WTC11 (cell line): ENCODE data around the gene ZNF516. TPM values are rescaled to one million over a fixed set of nuclear protein-coding genes. Genes with fewer than 3 reads are reported as not detected.
A peak's percentile ranks its signal among the peaks of the same experiment; 100 is the strongest.

Source experiments
- ATAC-seq: fragments of 200-7000 bp; cut with Tn5 transposase; 2 replicates; pipeline ENCODE4 v1.10.0; 2021; ENCODE audit warnings: mild to moderate bottlenecking, moderate library complexity
- CTCF ChIA-PET: fragments of 300-600 bp; sonication (Branson Sonifier 250); formaldehyde crosslinking; loops from one replicate; lab custom pipeline; 2021; ENCODE audit warnings: antibody characterized with exemption; lab: Charles Lee
- POLR2A ChIA-PET: fragments of 350-600 bp; sonication (Branson Sonifier 250); formaldehyde crosslinking; loops from one replicate; lab custom pipeline; 2021; ENCODE audit warnings: antibody characterized with exemption; lab: Charles Lee
- DNase-seq: peaks from one replicate; pipeline ENCODE4 v3.0.0; 2021; ENCODE audit warnings: low spot score
- H3K27ac Mint-ChIP-seq: 2 replicates; pipeline ENCODE4 v1.8.0; 2021; ENCODE audit warnings: mixed read lengths
- H3K27me3 Mint-ChIP-seq: 2 replicates; pipeline ENCODE4 v1.8.0; 2021; ENCODE audit warnings: low read depth, mild to moderate bottlenecking, moderate library complexity, mixed read lengths
- H3K36me3 Mint-ChIP-seq: 2 replicates; pipeline ENCODE4 v1.8.0; 2021; ENCODE audit warnings: mixed read lengths
- H3K4me1 Mint-ChIP-seq: 2 replicates; pipeline ENCODE4 v1.8.0; 2022; ENCODE audit warnings: mixed read lengths
- H3K4me3 Mint-ChIP-seq: 2 replicates; pipeline ENCODE4 v1.8.0; 2021; ENCODE audit warnings: mild to moderate bottlenecking, moderate library complexity, mixed read lengths
- H3K9me3 Mint-ChIP-seq: 2 replicates; pipeline ENCODE4 v1.8.0; 2021; ENCODE audit warnings: mixed read lengths
- CREB1 ChIP-seq: sonication (generic); formaldehyde crosslinking; IDR thresholded peaks from 2 replicates; pipeline ENCODE4 v1.8.0; 2023; ENCODE audit warnings: mild to moderate bottlenecking, missing genetic modification reagents
- E2F5 ChIP-seq: sonication (generic); formaldehyde crosslinking; IDR thresholded peaks from 2 replicates; pipeline ENCODE4 v1.8.1; 2022; ENCODE audit warnings: mild to moderate bottlenecking, moderate library complexity, missing genetic modification reagents
- ERG ChIP-seq: fragments of 250-450 bp; sonication (Bioruptor Pico); IDR thresholded peaks from 2 replicates; pipeline ENCODE4 v1.8.0; 2021; ENCODE audit warnings: mild to moderate bottlenecking
- FOXP4 ChIP-seq: sonication (generic); formaldehyde crosslinking; IDR thresholded peaks from 2 replicates; pipeline ENCODE4 v1.8.0; 2022; ENCODE audit warnings: mild to moderate bottlenecking, missing genetic modification reagents
- GABPB1 ChIP-seq: sonication (generic); formaldehyde crosslinking; IDR thresholded peaks from 2 replicates; pipeline ENCODE4 v1.8.1; 2023; ENCODE audit warnings: mild to moderate bottlenecking, missing genetic modification reagents
- JUN ChIP-seq: sonication (generic); formaldehyde crosslinking; IDR thresholded peaks from 2 replicates; pipeline ENCODE4 v1.8.0; 2023; ENCODE audit warnings: mild to moderate bottlenecking, missing genetic modification reagents
- KAT7 ChIP-seq: sonication (generic); formaldehyde crosslinking; IDR thresholded peaks from 2 replicates; pipeline ENCODE4 v1.8.1; 2023; ENCODE audit warnings: missing genetic modification reagents, mild to moderate bottlenecking, borderline replicate concordance
- MYBL2 ChIP-seq: sonication (generic); formaldehyde crosslinking; IDR thresholded peaks from 2 replicates; pipeline ENCODE4 v1.8.1; 2023; ENCODE audit warnings: mild to moderate bottlenecking, moderate library complexity, missing genetic modification reagents
- NR3C1 ChIP-seq: sonication (generic); formaldehyde crosslinking; conservative IDR thresholded peaks from 2 replicates; pipeline ENCODE4 v1.8.1; 2023; ENCODE audit warnings: low read depth, mild to moderate bottlenecking, missing genetic modification reagents
- OVOL2 ChIP-seq: fragments of 250-450 bp; sonication (Bioruptor Pico); IDR thresholded peaks from 2 replicates; pipeline ENCODE4 v1.9.0; 2021; ENCODE audit warnings: mild to moderate bottlenecking, borderline replicate concordance
- PRDM15 ChIP-seq: sonication (generic); formaldehyde crosslinking; IDR thresholded peaks from 2 replicates; pipeline ENCODE4 v1.8.0; 2022; ENCODE audit warnings: missing genetic modification reagents
- RELA ChIP-seq: sonication (generic); formaldehyde crosslinking; IDR thresholded peaks from 2 replicates; pipeline ENCODE4 v1.8.1; 2022; ENCODE audit warnings: missing genetic modification reagents, mild to moderate bottlenecking, borderline replicate concordance
- TEAD1 ChIP-seq: sonication (generic); formaldehyde crosslinking; IDR thresholded peaks from 2 replicates; pipeline ENCODE4 v1.8.0; 2022; ENCODE audit warnings: mild to moderate bottlenecking, missing genetic modification reagents
- ZMAT4 ChIP-seq: fragments of 250-450 bp; sonication (Bioruptor Pico); IDR thresholded peaks from 2 replicates; pipeline ENCODE4 v1.9.0; 2021; ENCODE audit warnings: mild to moderate bottlenecking
- ZNF121 ChIP-seq: sonication (generic); formaldehyde crosslinking; IDR thresholded peaks from 2 replicates; pipeline ENCODE4 v1.8.0; 2023; ENCODE audit warnings: missing genetic modification reagents
- ZNF138 ChIP-seq: sonication (generic); formaldehyde crosslinking; conservative IDR thresholded peaks from 2 replicates; pipeline ENCODE4 v1.8.1; 2022; ENCODE audit warnings: mild to moderate bottlenecking, moderate library complexity, missing genetic modification reagents
- ZNF396 ChIP-seq: fragments of 250-450 bp; sonication (Bioruptor Pico); IDR thresholded peaks from 2 replicates; pipeline ENCODE4 v1.8.0; 2021; ENCODE audit warnings: mild to moderate bottlenecking, moderate library complexity, borderline replicate concordance
- total RNA-seq: library from RNA; stranded (reverse); gene quantifications from 3 replicates; pipeline ENCODE4 v1.2.3, GENCODE V29; 2021

Gene ZNF516
- total RNA-seq, 1 experiment from 2014 or later = 58.6 TPM

- Mint-ChIP-seq H3K4me3 (no peak overlapping the region), H3K36me3 (peaks cover 13% of the 10 kb centered on the region; the same call in 1 of the 2 replicates), H3K4me1 (peaks cover 23% of the 10 kb centered on the region), H3K9me3 (peaks cover 8% of the 10 kb centered on the region), H3K27ac (no peak overlapping the region), H3K27me3 (no peaks in the 10 kb centered on the region; the same call in 1 of the 2 replicates)
- POLR2A ChIA-PET = no interaction called here
- peak; percentile 26 for ATAC-seq
- no peak for DNase-seq
- CTCF ChIA-PET = interaction anchor here (1.6 kb wide), 1 partner anchor 14 kb away, joined by 6 read pairs; no protein-coding TSS in a partner anchor
- TF ChIP-seq ZNF121 (CRISPR knock-in tag) = no peak
- TF ChIP-seq PRDM15 = peak; percentile 25; the same call in 1 of the 2 replicates
These were observed 82.8 kb downstream of the ZNF516 start for GRCh38 chr18:76412010-76412817.

GRCh38 chr18:76410660-76411417 lies 84.2 kb downstream of the ZNF516 start:
- H3K9me3 Mint-ChIP-seq = peaks cover 8% of the 10 kb centered on the region
- CTCF ChIA-PET = interaction anchor here (1.3 to 1.4 kb wide), 2 partner anchors 247 to 299 kb away, joined by 3 to 4 read pairs; no protein-coding TSS in a partner anchor
- no peak overlapping the region for H3K27ac Mint-ChIP-seq
- H3K36me3 Mint-ChIP-seq = peaks cover 13% of the 10 kb centered on the region; the same call in 1 of the 2 replicates
- POLR2A ChIA-PET = no interaction called here
- H3K4me1 Mint-ChIP-seq = peaks cover 17% of the 10 kb centered on the region
- TF ChIP-seq KAT7 (no peak), ZMAT4 (CRISPR knock-in tag) (no peak), NR3C1 (CRISPR knock-in tag) (no peak), FOXP4 (CRISPR knock-in tag) (no peak), OVOL2 (CRISPR knock-in tag) (no peak)
- H3K4me3 Mint-ChIP-seq = no peak overlapping the region
- DNase-seq (no peak), ATAC-seq (no peak)
- no peaks in the 10 kb centered on the region; the same call in 1 of the 2 replicates for H3K27me3 Mint-ChIP-seq

- H3K4me1 Mint-ChIP-seq = peaks cover 17% of the 10 kb centered on the region
- ATAC-seq = no peak
- no peaks in the 10 kb centered on the region; the same call in 1 of the 2 replicates for H3K27me3 Mint-ChIP-seq
- peaks cover 8% of the 10 kb centered on the region for H3K9me3 Mint-ChIP-seq
- peaks cover 13% of the 10 kb centered on the region; the same call in 1 of the 2 replicates for H3K36me3 Mint-ChIP-seq
- H3K4me3 Mint-ChIP-seq = no peak overlapping the region
- peak overlapping the region; percentile 13; the same call in 1 of the 2 replicates for H3K27ac Mint-ChIP-seq
- CTCF ChIA-PET = interaction anchor here (0.8 to 1.4 kb wide), 3 partner anchors 248 to 299 kb away, joined by 3 to 4 read pairs (median 3); no protein-coding TSS in a partner anchor
- no peak for DNase-seq
- POLR2A ChIA-PET = no interaction called here
- no peak for TF ChIP-seq ZNF138 (CRISPR knock-in tag)
- TF ChIP-seq TEAD1 (CRISPR knock-in tag) = no peak
- TF ChIP-seq GABPB1 (CRISPR knock-in tag) = no peak
- no peak for TF ChIP-seq CREB1 (CRISPR knock-in tag)
- TF ChIP-seq RELA (CRISPR knock-in tag) = no peak
- TF ChIP-seq E2F5 (CRISPR knock-in tag) = no peak
- no peak for TF ChIP-seq JUN (CRISPR knock-in tag)
- no peak for TF ChIP-seq MYBL2
- no peak for TF ChIP-seq ERG
- TF ChIP-seq ZNF396 (CRISPR knock-in tag) = no peak
These were observed 85.0 kb downstream of the ZNF516 start for GRCh38 chr18:76410033-76410432.
